IMR-90 (cell line): ENCODE data around the gene CXCL8. TPM values are rescaled to one million over a fixed set of nuclear protein-coding genes. Genes with fewer than 3 reads are reported as not detected.

Experiments
- ATAC-seq: fragments of 200-7000 bp; cut with Tn5 transposase; 2 replicates; pipeline ENCODE4 v1.9.1; 2020; ENCODE audit warnings: low read depth, mild to moderate bottlenecking, moderate library complexity
- BruUV-seq: library from RNA; stranded (reverse); fragments of 400-500 nt; replicated peaks from 2 replicates; lab custom pipeline; 2021; lab: Mats Ljungman, UMichigan
- CTCF ChIA-PET: fragments of 300-600 bp; formaldehyde crosslinking; extraction: SDS; loops from one replicate; lab custom pipeline; 2021; ENCODE audit warnings: antibody characterized with exemption; lab: Yijun Ruan, JAX
- POLR2A ChIA-PET: fragments of 300-600 bp; sonication (Branson Sonifier 250); formaldehyde crosslinking; loops from one replicate; lab custom pipeline; 2022; ENCODE audit warnings: antibody characterized with exemption; ENCODE audit not compliant: unreplicated experiment; lab: Charles Lee
- DNase-seq: peaks from one replicate; pipeline ENCODE4 v3.0.0; 2013
- H2AFZ ChIP-seq: replicated peaks from 2 replicates; pipeline ENCODE3; 2013; ENCODE audit warnings: low read length, mild to moderate bottlenecking; ENCODE audit not compliant: poor library complexity
- H2AK5ac ChIP-seq: 2 replicates; pipeline ENCODE4 v1.6.1; 2013; ENCODE audit warnings: low read depth, low read length, inconsistent platforms
- H2AK9ac ChIP-seq: replicated peaks from 2 replicates; pipeline ENCODE3; 2013; ENCODE audit warnings: mild to moderate bottlenecking, low read depth, low read length, moderate library complexity; ENCODE audit not compliant: poor library complexity
- H2BK120ac ChIP-seq: 2 replicates; pipeline ENCODE4 v1.6.1; 2013; ENCODE audit warnings: low read depth, low read length, inconsistent platforms
- H2BK15ac ChIP-seq: 3 replicates; pipeline ENCODE4 v1.6.1; 2013; ENCODE audit warnings: low read depth, low read length, inconsistent platforms
- H2BK20ac ChIP-seq: 2 replicates; pipeline ENCODE4 v1.6.1; 2013; ENCODE audit warnings: low read depth, mild to moderate bottlenecking, inconsistent platforms, low read length, moderate library complexity
- H2BK5ac ChIP-seq: 2 replicates; pipeline ENCODE4 v1.6.1; 2013; ENCODE audit warnings: mild to moderate bottlenecking, low read depth, low read length, inconsistent platforms; ENCODE audit not compliant: poor library complexity, severe bottlenecking
- H3K14ac ChIP-seq: replicated peaks from 2 replicates; pipeline ENCODE4 v1.6.1; 2013; ENCODE audit warnings: low read depth, low read length, inconsistent platforms
- H3K18ac ChIP-seq: 2 replicates; pipeline ENCODE4 v1.6.1; 2013; ENCODE audit warnings: low read depth, low read length, control low read depth
- H3K23ac ChIP-seq: 2 replicates; pipeline ENCODE4 v1.6.1; 2013; ENCODE audit warnings: low read depth, low read length, inconsistent platforms
- H3K27ac ChIP-seq: 2 replicates; pipeline ENCODE4 v1.5.1; 2013; ENCODE audit warnings: mild to moderate bottlenecking, control low read depth, low read length; ENCODE audit not compliant: insufficient read depth
- H3K27me3 ChIP-seq: 2 replicates; pipeline ENCODE4 v1.6.1; 2013; ENCODE audit warnings: low read length; ENCODE audit not compliant: control insufficient read depth, insufficient read depth
- H3K36me3 ChIP-seq: 2 replicates; pipeline ENCODE4 v1.6.1; 2013; ENCODE audit warnings: low read length, mixed read lengths; ENCODE audit not compliant: control insufficient read depth, insufficient read depth
- H3K4ac ChIP-seq: 2 replicates; pipeline ENCODE4 v1.6.1; 2013; ENCODE audit warnings: low read depth, low read length, inconsistent platforms
- H3K4me1 ChIP-seq: 2 replicates; pipeline ENCODE4 v1.6.1; 2013; ENCODE audit warnings: low read length, mixed read lengths; ENCODE audit not compliant: control insufficient read depth, insufficient read depth
- H3K4me2 ChIP-seq: 2 replicates; pipeline ENCODE4 v1.6.1; 2013; ENCODE audit warnings: low read depth, mild to moderate bottlenecking, control low read depth, low read length, moderate library complexity
- H3K4me3 ChIP-seq: 2 replicates; pipeline ENCODE4 v1.5.1; 2013; ENCODE audit warnings: low read depth, mild to moderate bottlenecking, control low read depth, low read length, moderate library complexity; ENCODE audit not compliant: insufficient read depth
- H3K56ac ChIP-seq: 2 replicates; pipeline ENCODE4 v1.6.1; 2013; ENCODE audit warnings: low read length, inconsistent platforms; ENCODE audit not compliant: insufficient read depth; ENCODE audit errors: extremely low read depth
- H3K79me1 ChIP-seq, 2 experiments: 2 replicates each; pipeline ENCODE4 v1.6.1; 2013; ENCODE audit warnings: low read length in 2 of 2, inconsistent platforms in 1 of 2, low read depth in 1 of 2
- H3K9ac ChIP-seq: 2 replicates; pipeline ENCODE4 v1.6.1; 2013; ENCODE audit warnings: low read depth, low read length, control low read depth
- H3K9me1 ChIP-seq: 2 replicates; pipeline ENCODE4 v1.6.1; 2013; ENCODE audit warnings: low read length, inconsistent platforms; ENCODE audit not compliant: insufficient read depth
- H3K9me3 ChIP-seq: 2 replicates; pipeline ENCODE4 v1.6.1; 2013; ENCODE audit warnings: low read length; ENCODE audit not compliant: control insufficient read depth, insufficient read depth
- H4K20me1 ChIP-seq: 2 replicates; pipeline ENCODE4 v1.6.1; 2013; ENCODE audit warnings: low read length, inconsistent platforms; ENCODE audit not compliant: insufficient read depth
- H4K5ac ChIP-seq: 2 replicates; pipeline ENCODE4 v1.6.1; 2013; ENCODE audit warnings: mild to moderate bottlenecking, low read depth, low read length, control low read depth
- H4K8ac ChIP-seq, 2 experiments: 2 replicates each; pipeline ENCODE4 v1.6.1; 2013; ENCODE audit warnings: low read depth in 2 of 2, low read length in 2 of 2, control low read depth in 1 of 2, inconsistent platforms in 1 of 2
- H4K91ac ChIP-seq: 2 replicates; pipeline ENCODE4 v1.6.1; 2013; ENCODE audit warnings: low read depth, low read length, inconsistent platforms; ENCODE audit not compliant: insufficient read depth
- CEBPB ChIP-seq: IDR thresholded peaks from 2 replicates; pipeline ENCODE4 v1.6.1; 2012; ENCODE audit warnings: low read depth, low read length, improper control_type of control experiment
- CHD1 ChIP-seq: IDR thresholded peaks from 2 replicates; pipeline ENCODE4 v1.6.1; 2012; ENCODE audit warnings: low read depth, low read length, improper control_type of control experiment
- MAFK ChIP-seq: IDR thresholded peaks from 2 replicates; pipeline ENCODE4 v1.6.1; 2012; ENCODE audit warnings: low read depth, low read length, improper control_type of control experiment
- MAZ ChIP-seq: IDR thresholded peaks from 2 replicates; pipeline ENCODE4 v1.6.1; 2012; ENCODE audit warnings: low read depth, mild to moderate bottlenecking, low read length, improper control_type of control experiment, moderate library complexity, borderline replicate concordance
- NFE2L2 ChIP-seq: fragments of 150-350 bp; IDR thresholded peaks from 2 replicates; pipeline ENCODE4 v1.6.1; 2016; ENCODE audit warnings: low read depth, mild to moderate bottlenecking, low read length
- RCOR1 ChIP-seq: IDR thresholded peaks from 2 replicates; pipeline ENCODE4 v1.6.1; 2012; ENCODE audit warnings: mild to moderate bottlenecking, low read length, improper control_type of control experiment; ENCODE audit not compliant: insufficient replicate concordance
- SMC3 ChIP-seq: fragments of 150-350 bp; IDR thresholded peaks from 2 replicates; pipeline ENCODE4 v1.6.1; 2016; ENCODE audit warnings: low read depth, mild to moderate bottlenecking, antibody characterized with exemption, low read length, moderate library complexity
- WGBS, 2 experiments: methylation state at CpG; one replicate each; pipeline versions ENCODE4 v1.1.5 to v1.1.7; 2013; ENCODE audit warnings: missing lambda C conversion rate in 2 of 2; ENCODE audit not compliant: insufficient read length in 1 of 2; ENCODE audit errors: extremely low coverage in 2 of 2; 5-methylcytosine and 5-hydroxymethylcytosine counted together
- dilution Hi-C: fragments of 300-500 bp; cut with HindIII; formaldehyde crosslinking; loops from one replicate; pipeline ENCODE4 v1.14.3; 2018; ENCODE audit warnings: low sequenced_read_pairs; ENCODE audit not compliant: unreplicated experiment
- in situ Hi-C: fragments of 300-500 bp; cut with MboI; formaldehyde crosslinking; loops from 3 replicates; pipeline ENCODE4 v1.14.3; 2019; ENCODE audit warnings: low sequenced_read_pairs, inconsistent platforms, mixed read lengths
- intact Hi-C: fragments of 100-400 bp; cut with micrococcal nuclease; formaldehyde crosslinking; loops from 2 replicates; pipeline ENCODE4 v1.10.0; 2022
- polyA plus RNA-seq, 3 experiments: library from polyadenylated mRNA; depleted of rRNA; stranded (reverse); fragments of >200 nt; gene quantifications; 2 replicates each; pipeline ENCODE4 v1.2.3, GENCODE V29; 2012; ENCODE audit warnings: low replicate concordance in 1 of 3
- total RNA-seq: library from RNA; depleted of rRNA; stranded (reverse); fragments of >200 nt; gene quantifications from 2 replicates; pipeline ENCODE4 v1.2.3, GENCODE V29; 2012
- TF ChIP-seq, protein P1 (sequence below): fragments of 150-350 bp; IDR thresholded peaks from 2 replicates; pipeline ENCODE4 v1.6.1; 2016; ENCODE audit warnings: low read depth, mild to moderate bottlenecking, low read length, moderate library complexity, borderline replicate concordance
- TF ChIP-seq, protein P2 (sequence below): fragments of 150-350 bp; IDR thresholded peaks from 2 replicates; pipeline ENCODE4 v1.6.1; 2017; ENCODE audit warnings: mild to moderate bottlenecking, antibody characterized with exemption, low read length, low read depth

Gene CXCL8
- total and polyA plus RNA-seq, 2 of the 4 experiments (the other 2 are of a cell fraction) = 2.2 to 2.7 TPM

DNA sequence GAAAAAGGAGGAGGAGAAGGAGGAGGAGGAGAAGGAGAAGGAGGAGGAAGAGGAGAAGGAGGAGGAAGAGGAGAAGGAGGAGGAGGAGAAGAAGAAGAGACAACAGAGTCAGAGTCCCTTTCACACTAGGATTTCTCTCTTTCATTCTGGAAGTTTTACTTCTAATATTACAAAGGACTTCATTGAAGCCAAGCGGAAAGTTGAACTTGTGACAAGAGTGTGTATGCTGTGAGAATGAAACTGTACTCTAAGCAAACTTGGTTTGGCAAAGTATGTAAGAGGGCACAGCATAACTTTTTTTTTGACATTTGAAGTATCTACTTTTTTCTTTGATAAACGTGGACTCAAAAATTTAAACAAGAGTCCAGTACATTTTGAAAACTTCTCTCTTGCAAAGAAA lies 48.0 kb downstream of the CXCL8 start:
- dilution Hi-C loops = no loop called here

More for the DNA sequence above, 48.0 kb downstream of the CXCL8 start:
- Histone ChIP-seq H4K8ac (no peak overlapping the region), H3K4me3 (no peak overlapping the region), H3K9me1 (no peaks in the 10 kb centered on the region), H2BK15ac (no peak overlapping the region), H2BK20ac (no peak overlapping the region), H2BK120ac (no peak overlapping the region), H2BK5ac (no peak overlapping the region), H3K4me2 (no peak overlapping the region), H3K4me1 (no peaks in the 10 kb centered on the region), H4K5ac (no peak overlapping the region), H3K4ac (no peak overlapping the region), H3K56ac (no peak overlapping the region), H3K23ac (no peak overlapping the region), H3K9ac (no peak overlapping the region), H3K18ac (no peak overlapping the region), H4K91ac (no peak overlapping the region), H3K27ac (no peak overlapping the region), H3K14ac (no peak overlapping the region), H3K36me3 (no peaks in the 10 kb centered on the region), H2AK9ac (no peak overlapping the region), H3K9me3 (no peaks in the 10 kb centered on the region), H4K20me1 (no peaks in the 10 kb centered on the region), H3K27me3 (peaks cover 10% of the 10 kb centered on the region), H2AFZ (no peak overlapping the region), H3K79me1 (no peaks in the 10 kb centered on the region), H2AK5ac (no peak overlapping the region)
- no CpG with 5 or more reads among the region's 2 CpGs for WGBS, 2 experiments
- no peak for DNase-seq
- TF ChIP-seq MAZ (no peak), MAFK (no peak), CEBPB (no peak), SMC3 (no peak), RCOR1 (no peak), NFE2L2 (no peak), CHD1 (no peak)
- TF ChIP-seq, protein P1, sequence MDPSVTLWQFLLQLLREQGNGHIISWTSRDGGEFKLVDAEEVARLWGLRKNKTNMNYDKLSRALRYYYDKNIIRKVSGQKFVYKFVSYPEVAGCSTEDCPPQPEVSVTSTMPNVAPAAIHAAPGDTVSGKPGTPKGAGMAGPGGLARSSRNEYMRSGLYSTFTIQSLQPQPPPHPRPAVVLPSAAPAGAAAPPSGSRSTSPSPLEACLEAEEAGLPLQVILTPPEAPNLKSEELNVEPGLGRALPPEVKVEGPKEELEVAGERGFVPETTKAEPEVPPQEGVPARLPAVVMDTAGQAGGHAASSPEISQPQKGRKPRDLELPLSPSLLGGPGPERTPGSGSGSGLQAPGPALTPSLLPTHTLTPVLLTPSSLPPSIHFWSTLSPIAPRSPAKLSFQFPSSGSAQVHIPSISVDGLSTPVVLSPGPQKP = no peak
- TF ChIP-seq, protein P2, sequence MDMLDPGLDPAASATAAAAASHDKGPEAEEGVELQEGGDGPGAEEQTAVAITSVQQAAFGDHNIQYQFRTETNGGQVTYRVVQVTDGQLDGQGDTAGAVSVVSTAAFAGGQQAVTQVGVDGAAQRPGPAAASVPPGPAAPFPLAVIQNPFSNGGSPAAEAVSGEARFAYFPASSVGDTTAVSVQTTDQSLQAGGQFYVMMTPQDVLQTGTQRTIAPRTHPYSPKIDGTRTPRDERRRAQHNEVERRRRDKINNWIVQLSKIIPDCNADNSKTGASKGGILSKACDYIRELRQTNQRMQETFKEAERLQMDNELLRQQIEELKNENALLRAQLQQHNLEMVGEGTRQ = no peak
- CTCF ChIA-PET = interaction anchor here (0.6 kb wide), 1 partner anchor 18 kb away, joined by 10 read pairs; no protein-coding TSS in a partner anchor
- in situ Hi-C loops (no loop called here), intact Hi-C loops (no loop called here)
- POLR2A ChIA-PET = no interaction called here
- no peak for ATAC-seq
- BruUV-seq = no TSS peak
